ENCODE data around the gene TEX48. TPM values are rescaled to one million over a fixed set of nuclear protein-coding genes. Genes with fewer than 3 reads are reported as not detected.

The TEX48 gene
- total RNA-seq, 1 donor from 2014 or later, result not detected

- DNase-seq (ENCODE audit: low read depth in 2 of 2), result no peak
These were observed 11.4 kb upstream of the TEX48 start for GRCh38 chr9:114693248-114693855.

GRCh38 chr9:114691956-114692295 is 9.9 kb upstream of the TEX48 start:
- DNase-seq (ENCODE audit: low read depth in 2 of 2), result no peak

- DNase-seq (ENCODE audit: low read depth in 2 of 2), result peak in 1 of 2 donors; percentile 37
These were observed 9.3 kb upstream of the TEX48 start for GRCh38 chr9:114691046-114691955.

- no peak for DNase-seq (ENCODE audit: low read depth in 2 of 2)
These were observed 8.3 kb upstream of the TEX48 start for GRCh38 chr9:114690308-114690707.

- DNase-seq (ENCODE audit: low read depth in 2 of 2), result no peak
These were observed 7.8 kb upstream of the TEX48 start for GRCh38 chr9:114689813-114690212.

DNA sequence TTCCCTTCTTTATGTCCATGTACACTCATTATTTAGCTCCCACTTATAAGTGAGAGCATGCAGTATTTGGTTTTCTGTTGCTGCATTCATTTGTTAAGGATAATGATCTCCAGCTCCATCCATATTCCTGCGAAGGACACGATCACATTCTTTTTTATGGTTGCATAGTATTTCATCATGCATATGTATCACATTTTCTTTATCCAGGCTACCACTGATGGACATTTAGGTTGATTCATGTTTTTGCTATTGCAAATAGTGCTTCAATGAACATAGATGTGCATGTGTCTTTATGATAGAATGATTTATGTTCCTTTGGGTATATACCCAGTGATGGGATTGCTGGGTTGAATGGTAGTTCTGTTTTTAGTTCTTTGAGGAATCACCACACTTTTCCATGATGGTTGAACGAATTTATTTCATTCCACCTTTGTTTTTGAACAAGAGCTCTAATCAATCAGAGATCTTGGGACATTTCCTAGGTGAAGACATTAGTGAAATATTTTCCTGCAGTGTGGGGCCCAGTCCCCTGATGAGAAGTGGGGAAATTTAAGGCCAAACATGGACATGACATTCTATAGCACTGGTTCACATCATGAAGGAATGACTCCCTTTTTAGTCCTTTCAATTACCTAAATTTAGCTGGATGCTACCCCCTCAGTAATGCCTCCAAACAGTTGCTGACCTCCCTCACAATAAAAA is 7.1 kb upstream of the TEX48 start:
- DNase-seq (ENCODE audit: low read depth in 2 of 2), result no peak

DNA sequence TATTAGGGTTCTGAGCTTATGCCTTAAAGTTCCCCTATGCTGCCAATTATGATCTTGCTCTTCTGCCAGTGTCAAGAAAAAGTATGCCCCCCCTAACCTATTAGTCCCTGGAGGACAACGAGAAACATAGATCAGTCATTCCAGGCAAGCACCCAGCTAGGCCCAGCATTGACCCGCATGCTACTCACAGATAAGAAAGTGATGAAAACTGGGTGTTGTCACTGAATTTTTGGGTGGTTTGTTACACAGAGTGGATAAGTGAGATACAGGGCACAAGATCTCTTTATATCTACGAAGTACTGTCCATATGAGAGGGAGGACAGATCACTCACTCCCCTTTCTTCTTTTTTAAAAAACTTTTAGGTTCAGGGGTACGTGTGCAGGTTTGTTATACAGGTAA is 6.4 kb upstream of the TEX48 start:
- no peak for DNase-seq (ENCODE audit: low read depth in 2 of 2)

DNA sequence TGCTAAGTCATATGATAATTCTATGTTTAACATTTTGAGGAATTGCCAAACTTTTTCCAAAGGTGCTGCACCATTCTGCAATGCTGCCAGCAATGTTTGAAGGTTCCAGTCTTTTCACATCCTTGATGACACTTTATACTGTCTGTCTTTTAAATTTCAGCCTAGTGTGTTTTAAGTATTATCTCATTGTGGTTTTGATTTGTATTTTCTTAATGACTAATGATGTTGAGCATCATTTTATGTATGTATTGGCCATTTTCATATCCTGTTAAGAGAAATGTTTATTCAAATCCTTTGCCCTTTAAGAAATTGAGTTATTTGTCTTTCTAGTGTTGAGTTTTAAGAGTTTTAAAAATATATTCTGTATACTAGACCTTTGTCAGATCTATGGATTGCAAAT is 5.0 kb upstream of the TEX48 start:
- DNase-seq (ENCODE audit: low read depth in 2 of 2), result no peak

- DNase-seq (ENCODE audit: low read depth in 2 of 2), result no peak
These were observed 4.0 kb upstream of the TEX48 start for GRCh38 chr9:114685951-114686350.

DNA sequence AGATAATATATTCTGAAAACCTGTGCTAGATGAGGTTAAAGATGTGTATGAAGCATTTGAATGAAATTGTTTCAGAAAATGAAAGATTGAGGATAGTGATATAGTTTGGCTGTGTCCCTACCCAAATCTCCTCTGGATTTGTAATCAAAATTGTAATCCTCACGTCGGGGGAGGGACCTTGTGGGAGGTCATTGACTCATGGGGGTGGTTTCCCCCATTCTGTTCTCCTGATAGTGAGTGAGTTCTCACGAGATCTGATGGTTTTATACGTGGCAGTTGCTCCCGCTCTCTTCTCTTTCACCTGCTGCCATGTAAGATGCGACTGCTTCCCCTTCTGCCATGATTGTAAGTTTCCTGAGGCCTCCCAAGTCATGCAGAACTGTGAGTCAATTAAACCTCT is 2.0 kb upstream of the TEX48 start:
- no peak for DNase-seq (ENCODE audit: low read depth in 2 of 2)

GRCh38 chr9:114682846-114683245 is 854 bp upstream of the TEX48 start:
- DNase-seq (ENCODE audit: low read depth in 2 of 2), result no peak

DNA sequence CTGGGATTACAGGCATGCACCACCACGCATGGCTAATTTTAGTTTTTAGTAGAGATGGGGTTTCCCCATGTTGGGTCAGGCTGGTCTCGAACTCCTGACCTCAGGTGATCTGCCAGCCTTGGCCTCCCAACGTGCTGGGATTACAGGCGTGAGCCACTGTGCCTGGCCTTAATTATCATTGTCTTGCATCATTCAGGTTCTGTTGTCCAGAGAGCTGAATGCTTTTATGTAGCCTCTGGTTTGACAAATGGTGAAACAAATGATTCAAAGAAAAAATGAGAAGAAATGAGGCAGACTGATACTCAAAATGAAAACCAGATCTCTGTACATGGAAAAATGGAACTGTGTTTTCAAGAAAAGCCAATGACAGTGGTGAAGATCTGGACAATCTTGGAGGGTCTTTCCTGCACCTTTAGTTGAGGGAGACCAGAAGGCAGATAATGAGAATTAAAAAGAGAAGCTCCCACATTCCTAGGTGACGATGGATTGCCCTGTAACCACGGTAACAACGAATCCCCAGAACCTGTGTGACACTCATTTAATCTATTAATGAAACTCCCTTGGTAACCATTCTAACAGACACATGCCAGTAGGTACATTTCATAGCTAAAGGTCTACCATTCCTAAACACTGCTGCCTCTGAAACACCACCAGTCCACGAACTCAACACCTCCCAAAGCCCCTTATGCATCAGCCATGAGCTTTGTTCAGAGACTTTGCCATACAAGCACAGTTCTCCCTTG is 1.6 kb downstream of the TEX48 start:
- DNase-seq (ENCODE audit: low read depth in 2 of 2), result no peak

- DNase-seq (ENCODE audit: low read depth in 2 of 2), result peak in 1 of 2 donors; percentile 11
These were observed 3.2 kb downstream of the TEX48 start for GRCh38 chr9:114678795-114679194.

DNA sequence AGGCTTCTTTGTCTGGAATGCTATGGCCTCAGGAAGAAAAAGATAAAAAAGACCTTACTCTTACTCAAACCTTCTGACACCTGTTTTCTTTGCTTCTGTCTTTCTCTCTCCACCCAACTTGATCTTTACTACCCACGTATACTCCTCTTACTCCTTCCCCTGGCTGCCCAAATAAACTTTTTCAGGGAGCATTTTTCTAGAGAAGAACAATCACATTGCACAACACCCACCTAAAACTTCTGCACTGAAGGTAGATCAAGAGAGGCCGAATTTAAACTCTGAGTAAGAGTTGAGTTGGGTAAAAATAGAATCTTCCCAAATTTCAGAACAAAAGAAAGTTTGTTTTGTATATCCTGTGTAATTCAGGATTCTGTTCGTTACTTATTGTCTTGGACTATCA is 3.9 kb downstream of the TEX48 start:
- DNase-seq (ENCODE audit: low read depth in 2 of 2), result no peak

GRCh38 chr9:114677418-114677817 is 4.6 kb downstream of the TEX48 start:
- DNase-seq (ENCODE audit: low read depth in 2 of 2), result peak; percentile 2 to 96

- no peak for DNase-seq (ENCODE audit: low read depth in 2 of 2)
These were observed 5.1 kb downstream of the TEX48 start for GRCh38 chr9:114676901-114677300.

GRCh38 chr9:114674798-114675540 is 7.0 kb downstream of the TEX48 start:
- no peak for DNase-seq (ENCODE audit: low read depth in 2 of 2)

DNA sequence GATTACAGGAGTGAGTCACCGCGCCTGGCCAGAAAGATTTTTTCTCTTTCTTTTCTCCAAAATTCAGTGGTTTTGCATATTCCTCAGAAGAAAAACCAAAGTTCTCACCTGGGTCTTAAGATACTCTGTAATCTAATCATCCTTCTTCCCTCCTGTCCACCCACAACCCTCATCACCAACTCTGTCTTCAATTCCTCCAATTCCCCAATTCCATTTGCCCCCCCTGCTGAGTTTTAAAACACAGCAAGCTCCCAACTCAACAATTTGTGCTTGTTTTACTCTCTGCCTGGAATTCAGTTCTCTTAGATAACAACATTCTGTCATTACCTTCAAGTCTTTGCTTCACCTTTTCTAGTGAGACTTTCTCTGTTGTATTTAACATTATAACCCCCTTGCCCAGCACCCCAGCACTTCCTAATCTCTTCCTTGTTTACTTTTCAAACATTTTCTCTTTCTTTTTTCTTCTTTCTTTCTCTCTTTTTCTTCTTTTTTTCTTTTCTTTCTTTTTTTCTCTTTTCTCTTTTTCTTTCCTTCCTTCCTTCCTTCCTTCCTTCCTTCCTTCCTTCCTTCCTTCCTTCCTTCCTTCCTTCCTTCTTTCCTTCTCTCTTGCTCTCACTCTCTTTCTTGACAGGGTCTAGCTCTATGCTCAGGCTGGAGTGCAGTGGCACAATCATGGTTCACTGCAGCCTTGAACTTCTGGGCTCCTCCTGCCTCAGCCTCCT is 7.8 kb downstream of the TEX48 start:
- DNase-seq (ENCODE audit: low read depth in 2 of 2), result no peak

- no peak for DNase-seq (ENCODE audit: low read depth in 2 of 2)
These were observed 10.4 kb downstream of the TEX48 start for GRCh38 chr9:114671605-114672004.

DNA sequence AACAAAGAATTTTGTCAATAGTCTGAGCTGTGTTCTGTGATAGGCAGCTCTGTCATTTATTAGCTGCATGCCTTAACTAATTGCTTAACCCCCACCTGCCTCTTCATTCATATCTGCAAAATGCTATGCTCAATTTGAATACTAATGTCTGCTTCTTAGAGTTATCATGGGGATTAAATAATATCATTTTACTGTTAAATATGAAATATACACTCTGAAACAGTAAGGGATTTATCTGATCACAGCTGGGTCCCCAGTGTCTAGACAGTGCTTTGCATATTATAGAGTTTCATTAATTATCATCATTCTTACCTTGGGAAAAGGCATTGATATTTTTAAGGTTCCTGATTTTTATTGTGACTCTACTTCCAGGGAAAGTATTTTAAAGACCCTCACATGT is 12.0 kb downstream of the TEX48 start:
- no peak for DNase-seq (ENCODE audit: low read depth in 2 of 2)
